MV-4-11 (cell line): ENCODE data around the gene CRIP2.
A peak's percentile ranks its signal among the peaks of the same experiment; 100 is the strongest.

ENCODE experiments used
- DNase-seq: peaks from one replicate; lab custom pipeline; 2025; lab: John Stamatoyannopoulos, UW

Gene CRIP2

DNA sequence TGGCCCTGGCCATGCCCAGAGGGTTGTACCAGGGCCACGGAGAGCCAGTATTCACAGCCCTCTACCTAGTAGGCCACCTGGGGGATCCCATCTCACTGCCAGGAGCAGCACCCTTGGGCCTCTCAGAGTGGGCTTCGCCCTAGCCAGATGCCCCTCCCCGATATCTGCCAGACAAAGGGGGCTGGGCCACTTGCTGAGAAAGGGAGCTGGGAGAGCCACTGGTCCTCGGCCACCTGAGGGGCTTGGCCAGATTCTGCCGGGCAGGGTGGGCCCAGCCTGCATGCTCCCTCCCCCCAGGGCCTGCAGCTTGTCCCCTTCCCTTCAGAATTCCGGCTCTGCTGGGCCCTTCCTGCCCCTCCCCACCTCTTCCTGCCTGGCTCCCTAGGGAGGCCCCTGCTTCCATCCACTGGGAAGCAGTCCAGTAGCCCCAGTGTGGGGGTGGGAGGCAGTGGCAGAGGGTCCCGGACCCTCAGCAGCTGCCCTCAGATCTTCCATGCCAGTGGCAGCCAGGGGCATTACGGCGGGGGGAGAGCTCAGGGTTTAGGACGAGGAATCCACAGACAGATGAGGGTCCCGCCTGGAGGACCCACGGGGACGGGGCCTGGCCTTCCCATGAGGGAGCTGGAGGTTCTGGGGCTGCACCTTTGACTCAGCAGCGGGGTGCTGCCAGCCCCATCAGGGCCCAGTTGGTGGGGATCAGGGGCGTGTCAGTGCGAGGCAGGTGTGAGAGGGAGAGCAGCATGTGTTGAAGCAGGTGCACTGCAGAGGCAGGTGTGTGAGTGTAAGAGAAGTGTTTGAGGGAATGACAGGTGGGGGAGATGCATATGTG, 2.4 kb downstream of the CRIP2 start:
- DNase-seq: no peak

GRCh38 chr14:105477660-105478397, 3.2 kb downstream of the CRIP2 start:
- no peak for DNase-seq

- DNase-seq: no peak
These were observed 4.0 kb downstream of the CRIP2 start for GRCh38 chr14:105478398-105479251.

- DNase-seq: no peak
These were observed 5.0 kb downstream of the CRIP2 start for GRCh38 chr14:105479431-105480158.

DNA sequence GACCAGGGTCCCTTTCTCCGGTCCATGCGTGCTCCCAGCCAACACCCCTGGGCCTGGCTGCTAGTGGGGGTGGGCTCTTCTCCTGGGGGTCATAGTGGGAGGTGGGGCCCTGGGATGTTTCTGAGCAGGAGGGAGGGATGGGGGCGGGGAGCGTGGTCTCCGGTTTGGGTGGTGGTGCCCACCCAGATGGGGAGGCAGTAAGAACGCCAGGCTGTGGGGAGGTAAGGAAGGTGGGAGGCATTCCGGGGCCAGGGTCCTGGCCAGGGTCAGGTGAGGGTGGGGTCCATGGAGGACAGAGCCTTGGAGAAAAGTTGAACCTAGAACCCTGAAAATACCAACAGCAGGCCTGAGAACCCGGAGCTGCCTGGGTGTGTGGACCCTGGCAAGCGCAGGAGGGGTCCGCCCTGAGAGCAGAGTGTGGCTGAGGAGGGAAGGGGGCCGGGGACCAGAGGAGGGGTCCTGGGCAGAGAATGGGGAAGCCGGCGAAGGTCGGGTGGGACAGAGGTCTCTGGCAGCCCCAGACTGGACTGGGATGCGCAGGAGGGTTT, 5.7 kb downstream of the CRIP2 start:
- no peak for DNase-seq

DNA sequence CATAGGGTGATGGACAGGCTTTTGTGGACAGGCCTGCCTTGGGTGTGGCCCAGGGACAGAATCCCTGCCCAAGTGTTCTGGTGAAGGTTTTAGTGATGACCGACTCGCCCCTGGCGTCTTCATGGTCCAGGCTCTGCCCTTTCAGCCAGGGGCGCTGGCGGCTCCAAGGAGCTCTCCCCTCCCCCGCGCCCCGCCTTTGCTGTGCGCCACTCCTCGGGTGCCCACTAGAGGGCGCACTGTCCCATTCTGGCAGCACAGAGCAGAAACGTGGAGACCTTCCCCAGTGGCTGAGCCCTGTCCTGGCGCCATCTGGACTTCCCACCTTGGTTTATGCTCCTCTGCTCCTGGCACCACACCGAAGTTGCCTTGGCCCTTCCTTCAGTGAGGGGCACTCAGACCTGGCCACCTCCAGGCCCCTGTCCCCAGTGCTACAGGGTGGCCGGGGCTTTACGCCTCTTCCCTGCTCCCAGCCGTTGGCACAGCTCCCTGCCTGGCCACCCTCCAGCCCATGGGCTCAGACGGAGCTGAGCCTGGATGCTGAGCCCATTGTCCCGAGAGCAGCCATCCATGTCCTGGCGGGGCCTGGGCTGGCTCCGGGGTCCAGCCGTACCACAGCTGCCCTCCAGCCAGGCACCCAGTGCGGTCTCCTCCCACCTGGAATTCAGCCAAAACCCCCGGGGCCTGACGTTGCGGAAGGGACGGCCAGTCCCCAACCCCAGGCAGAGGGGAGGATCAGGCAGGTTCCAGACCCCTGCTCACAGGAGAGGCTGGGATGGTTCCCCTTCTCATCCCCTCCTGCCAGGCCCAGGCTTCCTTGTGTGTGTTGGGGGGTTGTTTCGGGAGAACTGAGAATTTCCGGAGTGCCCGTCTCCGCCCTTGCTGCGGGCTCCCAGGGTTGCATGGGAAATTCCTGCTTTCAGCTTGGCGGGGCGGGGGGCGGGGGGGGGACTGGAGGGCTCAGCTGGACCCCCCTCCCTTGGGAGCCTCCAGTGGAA, 6.5 kb downstream of the CRIP2 start:
- DNase-seq: peak; percentile 76

- peak; percentile 94 for DNase-seq
These were observed 7.4 kb downstream of the CRIP2 start for GRCh38 chr14:105481886-105482457.

DNA sequence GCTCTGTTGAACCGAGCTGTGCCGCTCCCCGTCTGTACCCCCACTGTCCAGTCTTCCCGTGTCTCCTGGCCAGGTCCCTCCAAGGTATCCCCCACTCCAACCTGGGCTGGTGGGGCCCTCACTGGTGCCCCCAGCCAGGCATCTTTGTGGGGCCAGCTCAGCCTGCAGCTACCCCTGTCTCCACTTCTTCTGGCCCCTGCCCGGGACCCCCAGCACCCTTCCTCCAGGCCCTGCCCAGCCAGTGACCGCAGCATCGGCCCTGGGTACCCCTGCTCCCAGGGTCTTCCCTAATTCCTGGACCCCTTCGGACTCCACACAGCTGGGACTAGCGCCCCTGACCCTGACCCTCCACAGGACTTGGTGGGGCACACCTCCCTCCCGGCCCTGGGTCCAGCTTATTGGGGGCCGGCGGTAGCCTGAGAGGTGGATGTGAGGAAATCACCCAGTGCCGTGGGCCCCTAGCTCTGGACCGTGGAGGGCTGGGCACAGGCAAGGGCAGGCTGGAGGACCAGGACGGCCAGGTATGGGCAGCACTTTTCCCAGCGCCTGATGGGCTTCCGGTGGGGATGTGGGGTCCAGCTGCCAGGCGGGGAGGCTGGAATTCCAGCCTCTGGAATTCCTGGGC, 8.0 kb downstream of the CRIP2 start:
- DNase-seq: no peak

- no peak for DNase-seq
These were observed 8.9 kb downstream of the CRIP2 start for GRCh38 chr14:105483300-105484068.

GRCh38 chr14:105484069-105484996, 9.7 kb downstream of the CRIP2 start:
- no peak for DNase-seq

- no peak for DNase-seq
These were observed 10.4 kb downstream of the CRIP2 start for GRCh38 chr14:105484997-105485393.

DNA sequence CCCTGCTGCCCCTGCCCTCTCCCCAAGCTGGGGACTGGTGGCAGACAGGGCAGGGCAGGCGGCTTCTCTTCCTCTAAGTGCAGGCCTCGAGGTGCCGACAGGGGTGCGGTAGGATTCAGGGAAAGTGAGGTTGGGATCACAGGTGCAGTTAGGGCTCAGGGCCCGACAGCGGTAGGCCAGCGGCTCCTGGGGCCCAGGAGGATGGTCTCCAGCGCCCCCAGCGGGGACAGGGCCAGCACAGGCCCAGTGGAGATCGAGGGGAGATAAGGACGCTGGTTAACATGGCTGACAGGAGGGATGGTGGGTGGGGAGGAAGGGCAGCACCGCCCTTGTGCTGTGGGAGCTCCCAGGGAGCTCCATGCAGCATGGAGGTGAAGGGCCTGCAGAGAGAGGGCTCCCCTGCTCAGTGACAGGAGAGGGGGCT, 11.1 kb downstream of the CRIP2 start:
- DNase-seq: no peak

GRCh38 chr14:105486163-105486973, 11.7 kb downstream of the CRIP2 start, which contains the start of gene CRIP1:
Gene CRIP1 (plus strand): TSS chr14:105486886. CDS start chr14:105487260, 374 bp downstream.
- DNase-seq: no peak

DNA sequence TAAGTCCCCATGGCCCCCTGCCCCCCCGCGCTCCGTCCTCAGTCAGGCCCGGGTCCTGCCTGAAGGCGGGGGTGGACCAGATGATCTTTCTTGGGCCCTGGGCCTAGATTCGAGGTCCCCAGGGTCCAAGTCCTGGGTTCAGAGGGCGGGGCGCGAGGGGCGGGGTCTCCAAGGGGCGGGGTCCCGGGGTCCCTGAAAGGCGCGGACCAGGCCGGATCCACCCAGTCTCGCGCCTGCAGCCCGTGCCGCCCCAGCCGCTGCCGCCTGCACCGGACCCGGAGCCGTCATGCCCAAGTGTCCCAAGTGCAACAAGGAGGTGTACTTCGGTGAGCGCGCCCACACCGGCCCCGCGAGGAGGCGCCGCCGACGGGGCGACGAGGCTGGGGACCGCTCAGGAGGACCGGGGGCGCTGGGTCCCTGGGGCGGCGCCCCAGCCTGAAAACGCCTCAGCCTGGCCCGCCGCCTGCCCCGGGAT, 12.4 kb downstream of the CRIP2 start:
- DNase-seq: no peak

DNA sequence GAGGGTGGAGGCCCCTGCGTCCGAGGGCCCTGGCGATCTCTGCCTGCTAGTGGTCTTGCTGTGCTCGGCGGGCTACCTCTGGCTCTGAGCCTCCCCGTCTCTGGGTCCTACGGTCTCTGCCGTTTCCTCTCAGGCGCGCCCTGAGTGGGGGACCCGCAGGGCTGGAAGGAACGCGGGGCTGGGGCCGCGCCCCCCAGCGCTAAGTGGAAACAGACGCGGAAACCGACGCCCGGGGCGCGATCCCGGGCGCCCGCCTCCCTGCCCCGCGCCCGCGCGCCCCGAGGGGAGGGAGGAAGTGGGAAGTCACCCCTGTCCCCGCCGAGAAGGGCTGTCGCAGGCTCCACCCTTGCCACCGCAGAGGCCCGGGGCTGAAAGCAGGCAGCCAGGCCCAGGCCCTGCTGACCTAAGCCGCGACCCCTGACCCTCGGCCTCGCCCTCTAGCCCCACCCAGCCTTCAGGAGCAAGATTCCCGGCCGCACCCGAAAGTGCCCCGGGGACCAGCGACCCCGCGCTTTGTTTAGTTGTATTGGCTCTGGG, 12.9 kb downstream of the CRIP2 start:
- peak; percentile 57 for DNase-seq
